DMS79 (cell line): ENCODE measurements around the gene CSNK2A2.
A peak's percentile ranks its signal among the peaks of the same experiment; 100 is the strongest.

Experiments used
- DNase-seq: peaks from one replicate; lab custom pipeline; 2025; lab: John Stamatoyannopoulos, UW

The CSNK2A2 gene

GRCh38 chr16:58138852-58139251, 59.1 kb downstream of the CSNK2A2 start:
- DNase-seq, result no peak

- DNase-seq, result no peak
These were observed 60.3 kb downstream of the CSNK2A2 start for GRCh38 chr16:58137581-58137980.

- DNase-seq, result peak; percentile 91
These were observed 68.6 kb downstream of the CSNK2A2 start, which contains the start of gene CFAP20 for GRCh38 chr16:58129097-58129936. Gene CFAP20 (minus strand): TSS chr16:58129381. CDS start chr16:58129115, 266 bp downstream.

- DNase-seq, result no peak
These were observed 69.2 kb downstream of the CSNK2A2 start for GRCh38 chr16:58128711-58129096.

- DNase-seq, result no peak
These were observed 69.7 kb downstream of the CSNK2A2 start for GRCh38 chr16:58128181-58128631.

GRCh38 chr16:58127634-58128033, 70.3 kb downstream of the CSNK2A2 start:
- no peak for DNase-seq

- no peak for DNase-seq
These were observed 70.8 kb downstream of the CSNK2A2 start for GRCh38 chr16:58127033-58127556.

GRCh38 chr16:58126451-58126961, 71.4 kb downstream of the CSNK2A2 start:
- no peak for DNase-seq

GRCh38 chr16:58125781-58126335, 72.0 kb downstream of the CSNK2A2 start:
- DNase-seq, result no peak

GRCh38 chr16:58125041-58125440, 72.9 kb downstream of the CSNK2A2 start:
- no peak for DNase-seq

GRCh38 chr16:58124601-58124915, 73.3 kb downstream of the CSNK2A2 start:
- DNase-seq, result no peak

- no peak for DNase-seq
These were observed 73.9 kb downstream of the CSNK2A2 start for GRCh38 chr16:58123896-58124600.

GRCh38 chr16:58121132-58121531, 76.8 kb downstream of the CSNK2A2 start:
- no peak for DNase-seq

- no peak for DNase-seq
These were observed 77.7 kb downstream of the CSNK2A2 start for GRCh38 chr16:58120234-58120633.

GRCh38 chr16:58119509-58119845, 78.4 kb downstream of the CSNK2A2 start:
- no peak for DNase-seq

- DNase-seq, result no peak
These were observed 79.0 kb downstream of the CSNK2A2 start for GRCh38 chr16:58118801-58119508.

- DNase-seq, result no peak
These were observed 81.4 kb downstream of the CSNK2A2 start for GRCh38 chr16:58116529-58116928.

- DNase-seq, result no peak
These were observed 81.8 kb downstream of the CSNK2A2 start for GRCh38 chr16:58116081-58116480.

- no peak for DNase-seq
These were observed 82.8 kb downstream of the CSNK2A2 start for GRCh38 chr16:58114827-58115825.

- no peak for DNase-seq
These were observed 86.6 kb downstream of the CSNK2A2 start for GRCh38 chr16:58111302-58111627.
